ENCODE measurements around the gene LCNL1.

- TF ChIP-seq CTCF (IDR thresholded peaks at IDR 0.05; ENCODE audit: low read depth, low read length, missing input control): no peak
- no peak for TF ChIP-seq YY1 (IDR thresholded peaks at IDR 0.05)
- no peak for TF ChIP-seq JUND (IDR thresholded peaks at IDR 0.05)
- no peak for TF ChIP-seq RAD21 (IDR thresholded peaks at IDR 0.05)
- TF ChIP-seq FOXA2 (IDR thresholded peaks at IDR 0.05): no peak
Measured at GRCh38 chr9:137023157-137023556, 40.4 kb downstream of the LCNL1 start.
